22Rv1 (cell line): ENCODE data around the gene SIPA1L2.

Experiments
- ZFX ChIP-seq: fragments of 450-650 bp; IDR thresholded peaks from 2 replicates; pipeline ENCODE4 v1.6.1; 2017; ENCODE audit warnings: antibody characterized with exemption, borderline replicate concordance
- TF ChIP-seq, protein P1 (sequence below): fragments of 450-650 bp; IDR thresholded peaks from 2 replicates; pipeline ENCODE4 v1.5.1; 2017; ENCODE audit warnings: mild to moderate bottlenecking

DNA sequence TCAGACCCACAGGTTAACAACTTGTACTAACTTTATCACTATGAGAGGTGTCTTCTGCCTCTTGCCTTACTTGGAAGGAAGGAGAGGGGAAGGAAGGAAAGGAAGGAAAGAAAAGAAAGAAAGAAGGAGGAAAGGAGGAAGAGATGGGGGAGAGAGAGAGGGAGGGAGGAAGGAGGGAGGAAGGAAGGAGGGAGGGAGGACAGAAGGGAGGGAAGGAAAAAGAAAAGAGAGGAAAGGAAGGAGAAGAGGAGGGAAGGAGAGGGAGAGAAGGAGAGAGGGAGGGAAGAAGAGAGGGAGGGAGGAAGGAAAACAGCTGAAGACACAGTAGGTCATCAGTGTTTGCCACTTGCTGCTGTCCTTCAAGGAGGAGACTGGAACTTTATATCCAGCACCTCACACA is 5.3 kb upstream of the SIPA1L2 start:
- TF ChIP-seq, protein P1, sequence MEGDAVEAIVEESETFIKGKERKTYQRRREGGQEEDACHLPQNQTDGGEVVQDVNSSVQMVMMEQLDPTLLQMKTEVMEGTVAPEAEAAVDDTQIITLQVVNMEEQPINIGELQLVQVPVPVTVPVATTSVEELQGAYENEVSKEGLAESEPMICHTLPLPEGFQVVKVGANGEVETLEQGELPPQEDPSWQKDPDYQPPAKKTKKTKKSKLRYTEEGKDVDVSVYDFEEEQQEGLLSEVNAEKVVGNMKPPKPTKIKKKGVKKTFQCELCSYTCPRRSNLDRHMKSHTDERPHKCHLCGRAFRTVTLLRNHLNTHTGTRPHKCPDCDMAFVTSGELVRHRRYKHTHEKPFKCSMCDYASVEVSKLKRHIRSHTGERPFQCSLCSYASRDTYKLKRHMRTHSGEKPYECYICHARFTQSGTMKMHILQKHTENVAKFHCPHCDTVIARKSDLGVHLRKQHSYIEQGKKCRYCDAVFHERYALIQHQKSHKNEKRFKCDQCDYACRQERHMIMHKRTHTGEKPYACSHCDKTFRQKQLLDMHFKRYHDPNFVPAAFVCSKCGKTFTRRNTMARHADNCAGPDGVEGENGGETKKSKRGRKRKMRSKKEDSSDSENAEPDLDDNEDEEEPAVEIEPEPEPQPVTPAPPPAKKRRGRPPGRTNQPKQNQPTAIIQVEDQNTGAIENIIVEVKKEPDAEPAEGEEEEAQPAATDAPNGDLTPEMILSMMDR, result no peak
- TF ChIP-seq ZFX, result no peak
